DMS79 treated with DMSO at 0.1 percent for 48 hours (cell line): ENCODE results near the gene ANK3.
A peak's percentile ranks its signal among the peaks of the same experiment; 100 is the strongest.

ENCODE experiments used
- DNase-seq: peaks from one replicate; lab custom pipeline; 2025; lab: John Stamatoyannopoulos, UW

Gene ANK3

GRCh38 chr10:60031183-60031582 is 358.5 kb downstream of the ANK3 start:
- DNase-seq = no peak

DNA sequence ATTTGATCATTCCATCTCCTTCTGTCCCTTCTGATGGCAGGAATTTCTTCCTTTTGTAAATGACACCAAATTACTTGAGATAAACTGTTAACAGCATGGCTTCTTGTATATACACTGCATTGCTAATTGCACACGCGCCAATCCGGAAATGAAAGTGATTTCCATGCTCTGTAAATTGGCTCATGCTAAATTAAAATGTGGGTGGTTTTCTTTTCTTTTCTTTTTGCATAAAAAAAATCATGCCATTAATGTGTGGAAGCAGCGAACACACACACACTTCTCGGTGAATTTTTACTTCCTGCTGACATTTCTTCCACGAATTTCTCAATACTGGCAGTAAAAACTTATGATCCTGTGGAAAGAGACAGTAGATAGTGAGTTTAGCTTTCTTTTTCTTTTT is 360.2 kb downstream of the ANK3 start:
- no peak for DNase-seq

DNA sequence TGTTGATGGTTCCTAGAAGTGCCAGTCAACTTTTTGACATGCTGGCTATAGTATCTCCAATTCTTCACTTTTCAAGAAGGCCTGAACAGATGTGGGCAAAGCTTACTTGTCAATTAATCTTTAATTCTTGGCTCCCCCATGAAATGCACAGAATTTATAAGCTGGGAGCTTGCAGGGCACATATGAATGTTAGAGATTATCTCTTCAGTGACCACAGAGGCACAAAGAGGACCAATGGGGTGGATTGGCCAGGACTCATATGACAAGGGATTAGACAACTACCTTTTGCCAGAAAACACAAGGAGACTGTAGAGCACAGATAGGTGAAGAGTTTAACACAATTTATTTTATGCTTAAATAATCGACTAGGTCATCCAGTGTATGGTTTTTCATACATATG is 361.6 kb downstream of the ANK3 start:
- no peak for DNase-seq

- DNase-seq = no peak
Measured at GRCh38 chr10:60025279-60025678, 364.4 kb downstream of the ANK3 start.

- DNase-seq = no peak
Measured at GRCh38 chr10:60024506-60024905, 365.2 kb downstream of the ANK3 start.

- DNase-seq = no peak
Measured at GRCh38 chr10:60023155-60023877, 366.4 kb downstream of the ANK3 start.

GRCh38 chr10:60021361-60021760 is 368.3 kb downstream of the ANK3 start:
- DNase-seq = no peak

GRCh38 chr10:60016794-60017193 is 372.9 kb downstream of the ANK3 start:
- no peak for DNase-seq

- no peak for DNase-seq
Measured at GRCh38 chr10:60009710-60010383, 379.8 kb downstream of the ANK3 start.

GRCh38 chr10:60009276-60009675 is 380.4 kb downstream of the ANK3 start:
- no peak for DNase-seq

- no peak for DNase-seq
Measured at GRCh38 chr10:60008816-60009215, 380.9 kb downstream of the ANK3 start.

- no peak for DNase-seq
Measured at GRCh38 chr10:60006062-60006461, 383.6 kb downstream of the ANK3 start.

GRCh38 chr10:60003651-60004523 is 385.8 kb downstream of the ANK3 start:
- DNase-seq = no peak

GRCh38 chr10:60000747-60001146 is 388.9 kb downstream of the ANK3 start:
- DNase-seq = no peak

- DNase-seq = no peak
Measured at GRCh38 chr10:59997827-59998525, 391.7 kb downstream of the ANK3 start.

- DNase-seq = peak; percentile 40
Measured at GRCh38 chr10:59995862-59996261, 393.8 kb downstream of the ANK3 start.

GRCh38 chr10:59993931-59994330 is 395.7 kb downstream of the ANK3 start:
- no peak for DNase-seq

GRCh38 chr10:59991661-59992060 is 398.0 kb downstream of the ANK3 start:
- peak; percentile 86 for DNase-seq

DNA sequence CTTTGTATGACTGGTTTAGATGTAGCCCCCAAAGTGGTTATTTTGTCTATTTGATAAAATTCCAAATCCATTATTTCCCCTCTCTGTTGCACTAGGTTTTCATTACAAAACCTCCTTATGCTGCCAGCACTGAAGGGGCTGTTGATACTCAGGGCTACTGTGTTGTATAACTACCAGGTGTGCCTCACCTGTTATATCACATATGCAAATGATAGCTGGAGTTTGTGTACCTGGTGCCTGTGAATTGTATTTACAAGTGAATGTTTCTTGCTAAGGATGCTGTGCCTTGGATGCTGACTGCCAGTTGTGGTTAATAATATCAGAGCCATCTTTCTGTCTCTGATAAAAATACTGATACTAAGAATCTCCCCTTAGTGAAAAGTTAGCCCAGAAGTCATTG is 398.6 kb downstream of the ANK3 start:
- peak; percentile 64 for DNase-seq

DNA sequence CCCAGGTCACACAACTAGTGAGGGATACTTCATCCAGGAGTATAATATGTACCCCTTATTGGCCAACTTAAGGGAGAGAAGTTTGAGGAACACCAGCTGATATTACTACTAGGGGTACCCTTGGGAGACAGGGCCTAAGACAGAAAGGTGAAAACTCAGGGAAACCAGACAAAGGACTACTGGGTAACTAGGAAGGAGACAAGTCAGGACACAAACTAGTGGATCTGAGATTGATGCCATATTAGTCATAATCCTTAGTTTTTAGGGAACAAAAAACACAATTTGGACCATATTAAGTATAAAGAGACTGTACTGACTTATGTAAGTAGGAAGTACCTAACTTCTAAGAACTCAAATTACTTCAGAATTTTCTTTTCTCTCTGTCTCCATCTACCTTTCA is 404.0 kb downstream of the ANK3 start:
- DNase-seq = no peak

GRCh38 chr10:59984415-59984814 is 405.3 kb downstream of the ANK3 start:
- no peak for DNase-seq

GRCh38 chr10:59980356-59980755 is 409.3 kb downstream of the ANK3 start:
- no peak for DNase-seq
